Measurements from ENCODE around the gene MYLK.
"Not testable (repeated sequence)": the region's sequence is repeated elsewhere in the genome, so short reads cannot be mapped to it uniquely, and the experiment has no call there.

Gene MYLK

DNA sequence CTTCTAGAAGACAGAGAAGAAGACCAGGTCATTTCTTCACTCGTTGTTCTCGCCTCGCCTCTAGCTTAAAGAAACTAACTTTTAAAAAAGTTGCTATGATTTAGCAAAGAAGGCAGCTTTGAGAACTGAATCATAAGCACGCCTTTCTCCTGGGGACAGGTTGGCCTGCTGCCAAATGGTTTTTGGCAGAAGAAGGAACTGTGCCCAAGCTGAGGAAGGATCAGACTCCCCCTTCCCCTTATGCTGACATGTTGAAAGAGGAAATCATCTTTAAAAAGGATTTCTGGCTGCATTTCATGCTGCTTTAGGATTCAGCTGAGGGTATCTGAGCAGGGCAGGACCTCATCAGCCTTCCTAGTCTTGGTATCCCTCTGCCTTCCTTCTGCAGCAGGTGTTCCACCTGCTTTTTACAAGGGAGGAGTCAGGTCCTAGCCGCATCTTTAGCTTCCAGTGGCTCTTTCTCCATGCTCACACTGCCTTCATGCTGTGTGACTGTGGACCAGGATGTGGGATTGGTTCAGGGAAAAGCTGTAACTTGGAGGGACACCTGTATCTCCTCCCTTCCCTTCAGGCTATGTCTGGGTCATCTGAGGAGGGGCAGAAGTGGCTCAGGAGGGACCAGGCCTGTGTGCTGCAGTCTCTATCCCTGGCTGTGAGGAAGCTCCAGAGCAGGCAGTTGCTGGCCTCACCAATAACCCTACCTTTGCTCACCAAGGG is 265.2 kb downstream of the MYLK start:
- FAIRE-seq (no peak), DNase-seq (ENCODE audit: insufficient read length, low spot score) (no peak)
- TF ChIP-seq, protein P1, sequence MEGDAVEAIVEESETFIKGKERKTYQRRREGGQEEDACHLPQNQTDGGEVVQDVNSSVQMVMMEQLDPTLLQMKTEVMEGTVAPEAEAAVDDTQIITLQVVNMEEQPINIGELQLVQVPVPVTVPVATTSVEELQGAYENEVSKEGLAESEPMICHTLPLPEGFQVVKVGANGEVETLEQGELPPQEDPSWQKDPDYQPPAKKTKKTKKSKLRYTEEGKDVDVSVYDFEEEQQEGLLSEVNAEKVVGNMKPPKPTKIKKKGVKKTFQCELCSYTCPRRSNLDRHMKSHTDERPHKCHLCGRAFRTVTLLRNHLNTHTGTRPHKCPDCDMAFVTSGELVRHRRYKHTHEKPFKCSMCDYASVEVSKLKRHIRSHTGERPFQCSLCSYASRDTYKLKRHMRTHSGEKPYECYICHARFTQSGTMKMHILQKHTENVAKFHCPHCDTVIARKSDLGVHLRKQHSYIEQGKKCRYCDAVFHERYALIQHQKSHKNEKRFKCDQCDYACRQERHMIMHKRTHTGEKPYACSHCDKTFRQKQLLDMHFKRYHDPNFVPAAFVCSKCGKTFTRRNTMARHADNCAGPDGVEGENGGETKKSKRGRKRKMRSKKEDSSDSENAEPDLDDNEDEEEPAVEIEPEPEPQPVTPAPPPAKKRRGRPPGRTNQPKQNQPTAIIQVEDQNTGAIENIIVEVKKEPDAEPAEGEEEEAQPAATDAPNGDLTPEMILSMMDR (IDR thresholded peaks at IDR 0.05; ENCODE audit: insufficient read depth, missing control alignments), result no peak

DNA sequence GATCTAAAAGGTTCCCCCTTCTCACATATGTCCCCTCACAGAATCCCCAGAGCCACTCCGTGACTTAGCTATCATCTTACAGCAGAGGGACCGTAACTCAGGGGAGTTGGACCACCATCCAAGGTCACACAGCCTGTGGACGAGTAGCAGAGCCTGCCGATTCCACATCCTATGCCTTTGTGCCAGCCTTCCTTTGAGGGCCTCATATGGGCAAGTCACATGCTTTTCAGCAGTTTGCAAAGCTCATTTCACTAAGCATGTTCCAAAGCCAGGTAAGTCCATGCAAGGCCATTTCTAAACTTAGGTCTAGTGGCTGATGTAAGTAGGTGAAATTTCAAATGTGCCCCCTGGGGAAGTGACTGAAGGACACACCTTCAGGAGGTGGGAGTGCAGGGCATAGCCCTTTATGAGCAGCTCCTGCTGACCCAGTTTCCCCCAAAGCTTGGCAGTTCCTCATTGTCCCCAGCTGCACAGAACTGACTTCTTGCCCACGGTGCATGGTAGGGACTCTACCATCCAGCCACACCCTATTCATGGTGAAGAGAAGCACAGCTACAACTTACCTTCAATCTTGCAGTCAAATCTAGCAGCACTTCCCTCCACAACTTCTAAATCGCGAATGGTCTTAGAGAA is 265.9 kb downstream of the MYLK start:
- FAIRE-seq (no peak), DNase-seq (ENCODE audit: insufficient read length, low spot score) (no peak)
- TF ChIP-seq, protein P1 (IDR thresholded peaks at IDR 0.05; ENCODE audit: insufficient read depth, missing control alignments), result no peak

DNA sequence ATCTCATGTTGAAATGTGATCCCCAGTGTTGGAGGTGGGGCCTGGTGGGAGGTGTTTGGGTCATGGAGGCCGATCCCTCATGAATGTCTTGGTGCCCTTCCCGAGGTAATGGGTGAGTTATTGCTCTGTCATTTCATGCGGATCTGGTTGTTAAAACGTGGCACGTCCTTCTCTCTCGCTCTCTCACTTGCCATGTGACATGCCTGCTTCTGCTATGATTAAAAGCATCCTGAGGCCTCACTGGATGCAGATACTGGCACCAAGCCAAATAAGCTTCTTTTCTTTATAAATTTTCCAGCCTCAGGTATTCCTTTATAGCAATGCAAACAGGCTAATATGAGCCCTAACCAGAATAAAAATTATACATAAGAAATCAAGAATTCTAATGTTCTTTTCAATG is 267.5 kb downstream of the MYLK start:
- TF ChIP-seq, protein P1 (IDR thresholded peaks at IDR 0.05; ENCODE audit: insufficient read depth, missing control alignments), result no peak
- DNase-seq (ENCODE audit: insufficient read length, low spot score) (no peak), FAIRE-seq (no peak)

DNA sequence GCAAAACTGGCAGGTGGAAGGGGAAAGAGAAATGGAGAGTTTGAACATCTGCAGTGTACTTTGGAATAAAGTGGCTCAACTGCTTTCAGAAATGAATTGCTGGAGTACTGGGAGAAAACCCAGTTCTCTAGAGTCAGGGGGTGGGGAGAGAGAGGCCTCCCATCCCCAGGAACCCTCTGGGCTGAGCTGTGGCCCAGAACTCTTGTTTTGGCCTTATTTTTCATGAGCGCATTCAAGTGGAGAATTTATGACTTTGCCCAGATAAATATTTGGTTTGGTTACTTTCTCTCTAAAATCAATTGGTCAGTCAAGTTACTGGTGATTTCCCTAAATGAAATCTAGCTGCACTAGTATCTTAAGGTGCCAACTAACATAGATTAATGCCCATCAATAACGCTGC is 270.6 kb downstream of the MYLK start:
- DNase-seq (ENCODE audit: insufficient read length, low spot score) (no peak), FAIRE-seq (no peak)

DNA sequence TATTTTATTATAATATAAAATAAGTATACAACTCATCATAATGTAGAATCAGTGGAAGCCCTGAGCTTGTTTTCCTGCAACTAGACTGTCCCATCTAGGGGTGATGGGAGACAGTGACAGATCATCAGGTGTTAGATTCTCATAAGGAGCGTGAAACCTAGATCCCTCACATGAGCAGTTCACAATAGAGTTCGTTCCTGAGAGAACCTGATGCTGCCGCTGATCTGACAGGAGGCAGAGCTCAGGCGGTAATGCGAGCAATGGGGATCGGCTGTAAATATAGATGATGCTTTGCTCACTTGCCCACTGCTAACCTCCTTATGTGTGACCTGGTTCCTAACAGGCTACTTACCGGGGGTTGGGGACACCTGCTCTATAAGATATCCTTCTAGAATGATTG is 272.5 kb downstream of the MYLK start:
- DNase-seq (ENCODE audit: insufficient read length, low spot score); FAIRE-seq: not testable (repeated sequence)

More for the DNA sequence above, 270.6 kb downstream of the MYLK start:
- TF ChIP-seq, protein P1 (IDR thresholded peaks at IDR 0.05; ENCODE audit: insufficient read depth, missing control alignments), result no peak

DNA sequence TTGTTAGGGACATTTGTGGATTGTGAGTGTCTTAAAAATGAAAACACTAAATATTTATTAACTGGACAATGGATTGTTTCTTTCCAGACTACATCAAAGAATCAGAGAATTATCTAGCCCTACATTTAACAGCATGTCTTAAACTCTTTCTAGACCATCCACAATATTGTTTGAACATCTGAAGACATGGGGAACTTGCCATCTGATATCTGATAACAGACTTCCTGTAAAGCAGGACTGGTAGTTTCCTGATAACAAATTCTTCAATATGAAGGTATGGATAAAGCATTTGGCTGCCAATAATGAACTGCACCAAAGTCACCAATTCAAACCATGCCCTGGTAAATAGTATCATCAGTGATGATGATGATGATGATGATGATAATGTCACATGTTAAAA is 273.1 kb downstream of the MYLK start:
- TF ChIP-seq, protein P1 (IDR thresholded peaks at IDR 0.05; ENCODE audit: insufficient read depth, missing control alignments), result no peak
- DNase-seq (ENCODE audit: insufficient read length, low spot score) (no peak), FAIRE-seq (no peak)

DNA sequence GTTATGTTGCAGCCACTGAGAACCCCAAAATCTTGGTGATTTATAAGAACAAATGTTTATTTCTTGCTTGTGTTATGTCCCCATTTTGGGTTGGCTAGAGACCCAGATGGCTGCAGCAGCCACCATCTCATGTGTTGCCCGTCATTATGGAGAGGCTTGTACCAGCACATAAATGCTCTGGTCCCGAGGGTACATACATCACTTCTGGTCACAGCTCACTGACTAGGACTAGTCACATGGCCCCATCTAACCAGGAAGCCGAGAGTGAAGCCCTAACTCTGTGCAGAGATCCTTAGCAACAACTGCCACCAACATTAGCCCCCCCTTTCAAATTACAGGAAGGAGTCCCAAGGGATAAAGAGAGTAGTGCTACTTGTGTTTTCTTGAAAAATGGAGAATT is 273.8 kb downstream of the MYLK start:
- TF ChIP-seq, protein P1 (IDR thresholded peaks at IDR 0.05; ENCODE audit: insufficient read depth, missing control alignments), result no peak
- no peak for FAIRE-seq
- DNase-seq (ENCODE audit: insufficient read length, low spot score), result no peak

Data from D721Med (cell line).